ENCODE data around the gene IDNK.
A peak's percentile ranks its signal among the peaks of the same experiment; 100 is the strongest.
"Not testable (repeated sequence)": the region's sequence is repeated elsewhere in the genome, so short reads cannot be mapped to it uniquely, and the experiment has no call there.

The IDNK gene

GRCh38 chr9:83622939-83623678, at the start of gene IDNK:
Gene IDNK, plus strand, starts transcription at chr9:83623143. Its CDS starts 29 bp downstream, at chr9:83623172.
- DNase-seq, result peak; percentile 72

- DNase-seq, result no peak
Observed at GRCh38 chr9:83574482-83574881, 48.5 kb upstream of the IDNK start.

DNA sequence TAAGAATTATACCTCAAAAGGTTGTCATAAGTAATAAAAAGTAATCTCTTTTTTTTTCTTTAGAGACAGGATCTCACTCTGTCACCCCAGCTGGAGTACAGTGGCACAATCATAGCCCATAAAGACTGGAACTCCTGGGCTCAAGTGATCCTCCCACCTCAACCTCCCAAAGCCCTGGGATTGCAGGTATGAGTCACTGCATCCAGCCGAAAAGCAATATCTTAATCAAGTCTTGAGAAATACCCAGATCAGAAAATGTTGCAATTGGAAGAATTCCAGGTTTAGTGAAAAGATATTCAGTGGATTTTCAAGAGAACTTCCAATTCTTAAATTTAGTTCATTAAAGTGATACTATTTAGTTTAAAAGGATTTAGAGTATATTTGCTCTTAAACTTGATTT, 40.9 kb upstream of the IDNK start:
- DNase-seq, result no peak

- no peak for DNase-seq
Observed at GRCh38 chr9:83583151-83584014, 39.6 kb upstream of the IDNK start.

GRCh38 chr9:83584995-83585394, 37.9 kb upstream of the IDNK start:
- no peak for DNase-seq

DNA sequence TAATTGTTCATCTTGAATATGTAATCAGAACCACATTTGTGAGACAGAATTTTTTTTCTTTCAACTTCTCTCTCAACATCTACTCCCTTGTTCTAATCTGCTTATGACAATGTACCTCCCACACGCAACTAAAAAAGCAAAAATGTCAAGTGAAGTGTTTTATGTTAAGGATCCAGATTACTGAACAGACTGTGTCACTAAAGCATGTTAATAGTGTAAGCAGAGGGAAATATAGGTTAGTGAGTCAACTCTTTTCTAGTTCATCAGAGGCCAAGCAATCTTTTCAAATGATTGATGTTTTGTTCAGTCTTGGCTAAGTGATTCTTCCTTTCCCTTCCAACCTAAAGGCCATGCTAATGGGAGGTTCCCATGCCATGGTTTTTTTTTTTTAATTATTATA, 34.7 kb upstream of the IDNK start:
- no peak for DNase-seq

- peak; percentile 27 for DNase-seq
Observed at GRCh38 chr9:83596899-83597504, 25.9 kb upstream of the IDNK start.

DNA sequence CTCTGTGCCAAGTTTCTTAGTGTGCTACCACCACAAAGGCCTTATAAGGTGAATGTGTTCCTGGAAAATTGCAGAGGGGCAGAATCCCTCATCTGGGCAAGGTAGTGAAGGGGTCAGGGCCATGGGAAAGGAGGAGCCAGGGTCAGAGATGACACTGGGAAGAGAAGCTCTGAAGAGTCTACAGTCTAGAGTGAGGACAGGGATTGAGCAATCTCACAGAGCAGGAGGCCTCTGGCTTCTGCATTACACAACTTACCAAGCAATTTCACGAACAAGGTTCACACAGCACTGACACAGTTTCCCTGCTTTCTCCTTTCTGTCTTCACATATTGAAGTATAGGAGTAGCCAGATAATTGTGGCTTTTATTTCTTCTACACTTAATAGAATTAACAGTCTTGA, 24.5 kb upstream of the IDNK start:
- DNase-seq, result no peak

GRCh38 chr9:83599071-83599470, 23.9 kb upstream of the IDNK start:
- DNase-seq, result no peak

DNA sequence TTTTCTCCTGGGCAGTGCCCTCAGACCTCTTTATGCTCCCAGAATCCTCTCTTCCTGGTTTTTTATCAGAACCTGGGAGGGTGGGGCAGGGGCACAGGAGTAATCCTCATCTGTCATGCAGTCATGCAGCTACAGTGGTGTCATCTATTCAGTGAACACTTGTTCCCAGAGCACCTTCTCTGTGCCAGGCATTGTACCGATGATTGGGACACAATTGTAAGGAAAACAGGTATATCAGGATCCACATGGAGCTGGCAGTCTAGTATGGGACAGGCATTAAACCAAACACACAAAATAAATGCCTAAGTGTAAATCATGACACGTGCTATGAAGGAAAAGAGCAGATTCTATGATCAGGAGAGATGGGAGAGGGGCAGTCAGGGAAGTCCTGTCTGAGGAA, 21.5 kb upstream of the IDNK start:
- no peak for DNase-seq

DNA sequence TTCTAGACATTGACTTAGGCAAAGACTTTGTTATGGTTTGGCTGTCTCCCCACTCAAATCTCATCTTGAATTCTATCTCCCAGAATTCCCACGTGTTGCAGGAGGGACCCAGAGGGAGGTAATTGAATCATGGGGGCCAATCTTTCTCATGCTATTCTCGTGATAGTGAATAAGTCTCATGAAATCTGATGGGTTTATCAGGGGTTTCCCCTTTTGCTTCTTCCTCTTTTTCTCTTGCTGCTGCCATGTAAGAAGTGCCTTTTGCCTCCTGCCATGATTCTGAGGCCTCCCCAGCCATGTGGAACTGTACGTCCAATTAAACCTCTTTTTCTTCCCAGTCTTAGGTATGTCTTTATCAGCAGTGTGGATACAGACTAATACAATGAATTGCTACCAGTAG, 15.3 kb upstream of the IDNK start:
- not testable (repeated sequence) for DNase-seq

DNA sequence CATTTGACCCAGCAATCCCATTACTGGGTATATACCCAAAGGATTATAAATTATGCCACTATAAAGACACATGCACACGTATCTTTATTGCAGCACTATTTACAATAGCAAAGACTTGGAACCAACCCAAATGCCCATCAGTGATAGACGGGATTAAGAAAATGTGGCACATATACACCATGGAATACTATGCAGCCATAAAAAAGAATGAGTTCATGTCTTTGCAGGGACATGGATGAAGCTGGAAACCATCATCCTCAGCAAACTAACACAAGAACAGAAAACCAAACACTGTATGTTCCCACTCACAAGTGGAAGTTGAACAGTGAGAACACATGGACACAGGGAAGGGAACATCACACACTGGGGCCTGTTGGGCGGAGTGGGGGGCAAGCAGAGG, 9.6 kb upstream of the IDNK start:
- DNase-seq, result not testable (repeated sequence)

DNA sequence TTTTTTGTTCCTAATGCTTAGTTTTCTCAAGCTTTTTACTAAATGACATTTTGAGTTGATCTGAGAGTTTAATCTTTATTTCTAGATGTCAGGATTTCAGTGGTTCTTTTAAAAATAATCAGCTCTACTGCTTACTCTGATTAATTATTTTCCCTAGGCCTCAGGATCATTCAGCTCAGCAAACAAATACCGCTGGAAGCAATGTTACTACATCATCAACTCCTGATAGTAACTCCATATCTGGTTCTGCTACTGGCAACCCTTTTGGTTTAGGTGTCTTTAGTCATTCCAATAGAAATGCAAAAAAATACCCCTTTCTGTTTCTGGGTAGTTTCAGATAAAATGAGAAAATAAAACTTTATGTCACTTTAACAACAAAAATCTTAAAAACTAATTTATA, 5.6 kb upstream of the IDNK start:
- DNase-seq, result no peak

DNA sequence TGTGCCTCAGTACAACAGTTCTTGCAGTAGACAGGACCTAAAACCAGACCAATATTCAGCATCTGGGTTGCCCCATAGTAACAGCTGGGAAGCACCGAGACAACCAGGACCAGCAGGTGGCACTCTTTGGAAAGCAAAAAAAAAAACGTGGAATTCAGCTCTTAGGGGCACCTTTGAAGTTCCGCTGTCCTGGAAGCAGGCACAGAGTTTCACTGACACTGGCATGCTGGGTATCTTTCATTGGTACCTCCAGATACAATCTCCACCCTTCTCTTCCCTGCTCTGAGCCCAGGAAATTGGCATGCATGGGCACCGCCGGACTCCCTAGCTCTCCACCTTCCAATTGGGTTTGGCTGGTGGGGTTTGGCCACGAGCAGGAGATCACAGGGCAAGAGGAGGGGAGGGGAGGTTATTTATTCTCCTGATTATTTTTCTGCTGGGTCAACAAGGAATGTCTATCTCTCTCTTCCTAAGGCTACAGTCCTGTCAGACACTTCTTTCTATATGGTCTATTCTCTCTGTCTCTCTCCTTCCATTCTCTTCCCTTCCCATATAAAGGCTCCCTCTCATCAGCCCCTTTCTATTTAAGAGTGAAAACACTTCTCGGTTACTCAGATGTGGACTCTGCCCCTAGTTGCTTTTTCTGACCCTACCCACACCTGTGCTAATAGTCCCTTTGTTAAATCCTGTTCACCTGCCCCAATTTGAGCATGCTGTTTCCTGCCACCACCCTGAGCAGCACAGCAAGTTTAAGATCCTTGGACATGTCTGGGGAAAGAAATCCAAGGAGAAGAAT, 1.9 kb upstream of the IDNK start:
- DNase-seq, result peak; percentile 66

DNA sequence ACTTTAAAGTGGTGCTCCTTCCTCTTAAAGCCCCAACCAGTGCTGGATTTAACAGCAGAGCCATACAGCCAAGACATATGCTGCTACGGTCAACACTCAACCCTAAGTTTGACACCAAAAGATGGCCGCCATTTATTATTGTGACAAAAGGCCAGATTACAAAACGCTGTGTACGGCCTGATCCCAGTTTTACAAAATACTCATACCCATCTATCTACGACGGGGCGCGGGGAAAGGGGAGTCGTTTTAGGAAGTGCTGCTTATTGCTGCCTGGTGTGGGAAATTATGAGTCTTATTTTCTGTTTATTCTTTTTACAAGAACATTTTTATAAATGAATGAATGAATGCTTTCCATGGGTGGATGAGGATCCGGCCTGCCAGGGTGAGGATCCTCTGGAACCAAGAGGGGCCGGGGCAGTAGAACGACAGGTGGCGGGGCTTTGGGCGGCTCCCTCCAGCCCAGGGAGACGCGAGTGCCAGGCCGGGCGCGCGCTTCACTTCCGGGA, 457 bp upstream of the IDNK start:
- no peak for DNase-seq

DNA sequence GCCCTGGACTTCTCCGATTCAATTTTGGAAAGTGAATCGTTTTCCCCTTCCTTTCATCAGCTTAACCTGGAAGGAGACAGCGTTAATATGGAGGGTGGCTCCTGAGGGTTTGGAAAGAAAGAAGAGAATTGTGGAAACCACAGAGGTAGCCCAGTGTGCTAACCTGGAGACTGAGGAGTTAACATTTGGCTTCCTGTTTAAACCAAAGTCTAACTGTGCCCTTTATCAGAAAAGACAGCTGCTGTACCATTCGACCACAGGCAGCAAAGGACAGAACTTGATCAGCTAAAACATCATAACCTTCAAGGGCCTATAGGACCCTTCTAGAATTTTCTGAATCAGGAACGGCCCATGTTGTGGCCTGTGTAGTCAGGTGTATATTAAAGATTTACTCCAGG, 735 bp downstream of the IDNK start:
- DNase-seq, result no peak

GRCh38 chr9:83625178-83625577, 2.2 kb downstream of the IDNK start:
- DNase-seq, result no peak

- DNase-seq, result no peak
Observed at GRCh38 chr9:83628540-83628939, 5.6 kb downstream of the IDNK start.

DNA sequence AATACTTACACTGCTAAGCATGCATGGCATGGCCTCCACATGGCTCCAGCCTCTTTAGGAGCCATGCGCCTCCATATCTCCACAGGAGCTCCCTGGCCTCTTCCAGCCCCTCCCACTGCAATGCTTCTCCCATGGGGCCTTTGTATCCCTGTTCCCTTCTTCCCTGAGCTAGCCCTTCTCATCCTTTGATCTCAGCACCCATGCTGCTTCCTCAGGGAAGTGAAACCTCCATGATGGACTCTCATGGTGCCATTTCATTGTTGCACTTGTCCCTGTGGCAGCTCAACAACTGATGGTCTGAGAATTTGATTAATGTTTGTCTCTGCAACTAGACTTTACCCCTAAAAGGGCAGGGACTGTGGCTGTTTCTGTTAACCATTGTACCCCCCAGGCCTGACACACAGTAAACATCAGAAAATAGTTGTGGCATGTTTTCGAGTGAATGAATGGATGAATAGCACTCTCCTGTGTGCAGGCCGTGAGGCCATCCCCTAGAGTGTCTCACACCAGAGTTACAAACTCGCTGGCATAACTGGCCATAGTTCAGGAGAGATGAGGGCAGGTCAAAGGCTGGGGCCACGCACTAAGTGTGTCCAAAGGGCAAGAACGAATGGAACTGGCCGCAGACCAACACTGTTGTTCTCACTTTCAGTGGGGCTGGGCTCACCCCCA, 6.6 kb downstream of the IDNK start:
- no peak for DNase-seq

GRCh38 chr9:83630938-83631457, 8.1 kb downstream of the IDNK start:
- DNase-seq, result no peak

- DNase-seq, result no peak
Observed at GRCh38 chr9:83633255-83633654, 10.3 kb downstream of the IDNK start.

DNA sequence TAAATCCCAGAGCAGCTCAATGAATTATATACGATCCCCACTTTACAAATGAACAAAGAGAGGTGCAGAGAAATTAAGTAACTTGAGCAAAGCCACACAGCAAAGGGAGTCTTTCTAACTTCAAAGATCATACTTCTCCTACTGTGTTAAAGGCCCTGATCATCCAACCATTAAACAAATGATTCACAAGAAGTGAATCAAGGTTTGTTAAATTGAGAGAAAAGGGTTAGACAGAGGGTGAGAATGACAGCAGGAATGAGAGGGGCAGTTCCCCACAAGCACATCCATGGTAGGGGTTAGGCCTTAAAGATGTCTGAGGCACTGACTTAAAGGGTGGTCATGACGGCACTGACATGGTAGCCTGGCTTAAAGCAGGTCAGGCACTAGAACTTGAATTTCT, 10.7 kb downstream of the IDNK start:
- DNase-seq, result no peak
